Mucosa of descending colon (tissue), 3 donors: ENCODE measurements around the gene CTDNEP1. TPM values are rescaled to one million over a fixed set of nuclear protein-coding genes. Genes with fewer than 3 reads are reported as not detected.

Source experiments
- ATAC-seq: fragments of 200-7000 bp; cut with Tn5 transposase; one replicate; pipeline ENCODE4 v1.9.1; 2020; ENCODE audit warnings: mild to moderate bottlenecking, moderate library complexity
- DNase-seq, 3 donors: peaks; one replicate each; pipeline ENCODE4 v3.0.0-alpha.2; 2020
- H3K36me3 ChIP-seq: fragments of 200-600 bp; one replicate; pipeline ENCODE4 v1.8.0; 2021; ENCODE audit warnings: low read depth, mild to moderate bottlenecking
- H3K4me1 ChIP-seq: fragments of 200-600 bp; one replicate; pipeline ENCODE4 v1.8.0; 2021; ENCODE audit warnings: low read depth, mild to moderate bottlenecking
- H3K4me3 ChIP-seq: fragments of 200-600 bp; one replicate; pipeline ENCODE4 v1.8.0; 2021; ENCODE audit warnings: mild to moderate bottlenecking
- H3K9me3 ChIP-seq: fragments of 200-600 bp; one replicate; pipeline ENCODE4 v1.8.0; 2021; ENCODE audit warnings: mild to moderate bottlenecking
- CTCF ChIP-seq: fragments of 200-600 bp; IDR thresholded peaks from one replicate; pipeline ENCODE4 v1.8.0; 2022; ENCODE audit warnings: antibody characterized with exemption, mild to moderate bottlenecking
- intact Hi-C, 2 donors: fragments of 100-400 bp; cut with DNase I in 1 of 2; cut with micrococcal nuclease in 1 of 2; formaldehyde crosslinking; loops; one replicate each; pipeline versions ENCODE4 v1.11.0 to v1.11.1; 2022; cut with DNase I, micrococcal nuclease
- total RNA-seq, 3 donors: library from RNA; stranded (reverse); fragmentation: NEBNext Ultra II Directional in 2 of 3; extraction: Animal tissue kit (Norgen Biotek cat#: 25700) in 2 of 3; gene quantifications; one replicate each; pipeline versions ENCODE4 v1.2.1 to v1.2.4, GENCODE V29; 2021 to 2023
- donor health status: DM: no; HTN: no; CAD: no; lungs with moderate emphysema.
- donor health status: DM: no; HTN: no; CAD: no.
- donor health status: DM: no; HTN: yes; CAD: no.

Gene CTDNEP1
- total RNA-seq, 3 donors from 2014 or later, result 117 to 123 (median 117) TPM

DNA sequence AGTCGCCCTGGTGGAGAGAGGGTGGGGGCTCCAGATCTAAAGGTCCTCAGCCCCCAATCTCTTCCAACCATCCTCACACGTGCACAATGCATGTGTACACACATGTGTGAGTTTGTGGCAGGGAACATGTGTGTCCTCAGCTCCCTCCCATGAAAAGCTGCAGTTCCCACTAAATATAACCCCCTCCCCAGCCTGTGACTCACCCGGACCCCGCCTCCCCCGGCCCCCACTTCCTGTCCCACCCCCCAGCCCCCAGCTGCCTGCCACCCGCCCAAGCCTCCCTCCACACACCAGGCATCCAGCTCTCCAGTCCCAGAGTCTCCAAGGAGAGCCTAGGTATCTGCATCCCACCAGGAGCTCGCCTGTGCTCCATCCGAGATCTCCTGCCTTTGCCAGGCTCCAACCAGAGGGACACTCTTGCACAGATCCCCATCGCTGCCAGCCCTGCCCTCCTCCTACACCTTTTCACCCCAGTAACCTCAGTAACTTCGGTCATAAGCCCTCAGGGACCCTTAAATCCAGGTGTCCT, 35.8 kb downstream of the CTDNEP1 start:
- no peak for ATAC-seq
- TF ChIP-seq CTCF, result no peak
- DNase-seq, result peak in 1 of 3 donors; percentile 37
- intact Hi-C loops, result no loop called here
- Histone ChIP-seq H3K4me1 (peaks cover 42% of the 10 kb centered on the region), H3K4me3 (no peak overlapping the region), H3K36me3 (no peaks in the 10 kb centered on the region), H3K9me3 (no peaks in the 10 kb centered on the region)

DNA sequence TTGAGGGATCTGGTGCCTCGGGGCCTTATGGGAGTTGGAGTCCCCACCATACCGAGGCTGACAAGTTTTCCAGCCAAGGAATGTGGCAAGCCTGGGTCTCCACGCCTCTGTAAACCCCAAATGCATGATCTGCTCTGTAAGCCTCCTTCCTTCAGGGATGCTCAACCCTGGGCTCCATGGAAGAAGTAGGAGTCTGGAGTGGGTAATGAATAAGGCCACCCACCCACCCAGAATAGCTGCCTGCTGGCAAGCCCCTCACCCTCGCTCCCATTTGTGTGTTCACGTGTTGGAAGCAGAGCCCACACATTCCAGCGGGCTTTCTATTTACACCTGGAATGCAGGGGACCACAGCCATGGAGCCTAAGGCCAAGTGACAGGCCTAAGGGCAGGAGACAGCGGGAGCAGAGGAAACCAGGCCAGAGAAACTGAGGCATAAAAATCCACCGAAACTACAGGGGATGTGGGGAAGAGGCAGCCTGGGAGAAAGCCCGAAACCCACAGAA, 36.3 kb downstream of the CTDNEP1 start:
- peaks cover 36% of the 10 kb centered on the region for H3K4me1 ChIP-seq
- no peaks in the 10 kb centered on the region for H3K9me3 ChIP-seq
- intact Hi-C loops, result no loop called here
- H3K4me3 ChIP-seq, result no peak overlapping the region
- no peak for ATAC-seq
- no peaks in the 10 kb centered on the region for H3K36me3 ChIP-seq
- TF ChIP-seq CTCF, result no peak
- no peak for DNase-seq

DNA sequence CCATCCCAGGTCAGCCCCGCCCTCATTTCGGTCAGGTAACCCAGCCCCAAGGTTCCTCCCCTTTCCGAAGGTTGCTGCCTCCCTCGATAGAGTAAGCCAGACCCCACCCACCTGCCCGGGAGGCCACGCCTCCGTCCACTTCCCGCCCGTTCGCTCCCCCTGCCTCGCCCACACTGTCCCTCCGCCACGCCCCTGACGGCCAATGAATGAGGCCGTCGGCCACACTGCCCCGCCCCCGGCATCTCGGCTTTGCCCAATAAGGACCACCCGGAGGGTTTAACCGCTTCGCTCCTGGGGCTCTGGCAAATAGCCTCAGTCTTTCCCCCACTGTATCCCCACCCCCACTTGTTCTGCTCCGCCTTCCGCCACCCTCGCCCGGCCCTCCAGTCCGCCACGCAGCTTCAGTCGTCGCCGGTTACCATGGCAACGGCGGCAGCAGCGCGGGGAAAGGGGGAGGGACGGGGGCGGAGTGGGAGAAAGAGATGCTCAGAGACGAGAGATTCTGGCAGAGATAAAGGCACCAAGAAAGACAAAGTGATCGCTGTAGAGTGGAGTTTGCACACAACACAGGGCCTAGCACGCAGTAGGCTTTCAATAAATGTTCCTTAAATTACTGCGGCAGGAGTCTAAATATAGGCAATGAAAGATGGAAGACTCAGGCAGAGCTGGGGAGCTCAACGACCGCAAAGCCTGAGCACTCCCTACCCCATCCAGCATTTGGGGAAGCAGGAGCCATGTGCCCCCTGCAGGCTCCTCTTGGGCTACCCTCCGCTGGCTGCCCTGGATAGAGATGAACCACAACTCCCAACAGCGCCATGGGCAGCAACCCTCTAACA, 37.0 kb downstream of the CTDNEP1 start:
- H3K9me3 ChIP-seq, result no peaks in the 10 kb centered on the region
- intact Hi-C loops, result no loop called here
- peak; percentile 99 for DNase-seq
- ATAC-seq, result peak; percentile 93
- H3K36me3 ChIP-seq, result no peaks in the 10 kb centered on the region
- H3K4me3 ChIP-seq, result peak overlapping the region; percentile 6
- peaks cover 35% of the 10 kb centered on the region for H3K4me1 ChIP-seq
- TF ChIP-seq CTCF, result peak; percentile 31

DNA sequence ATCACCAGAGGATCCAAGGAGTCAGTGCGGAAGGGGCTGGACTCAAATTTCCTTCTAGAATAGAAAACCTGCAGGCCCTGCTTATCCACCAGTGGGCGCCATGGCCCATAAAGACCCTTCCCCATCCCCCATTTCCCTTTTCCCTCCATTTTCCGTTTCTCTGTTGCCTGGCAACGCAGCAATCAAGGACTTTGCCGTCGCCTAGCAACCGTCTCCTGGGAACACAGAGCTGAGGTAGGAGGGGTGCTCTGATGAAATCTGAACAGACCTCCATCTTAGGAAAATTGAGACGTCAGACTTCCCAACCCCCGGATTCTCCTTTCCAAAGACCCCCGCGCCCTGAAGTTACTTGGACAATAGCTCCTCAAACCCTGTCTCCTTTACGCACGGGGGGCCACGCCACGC, 37.6 kb downstream of the CTDNEP1 start:
- H3K4me3 ChIP-seq, result no peak overlapping the region
- H3K9me3 ChIP-seq, result no peaks in the 10 kb centered on the region
- H3K36me3 ChIP-seq, result no peaks in the 10 kb centered on the region
- H3K4me1 ChIP-seq, result peaks cover 29% of the 10 kb centered on the region
- TF ChIP-seq CTCF, result peak; percentile 11
- intact Hi-C loops, result no loop called here
- peak in 2 of 3 donors; percentile 45 to 81 for DNase-seq
- peak; percentile 24 for ATAC-seq

GRCh38 chr17:7211491-7212273, 39.9 kb downstream of the CTDNEP1 start:
- DNase-seq (peak in 2 of 3 donors; percentile 25 to 44), ATAC-seq (no peak)
- H3K4me3 ChIP-seq, result no peak overlapping the region
- no peaks in the 10 kb centered on the region for H3K9me3 ChIP-seq
- intact Hi-C loops, result no loop called here
- peaks cover 17% of the 10 kb centered on the region for H3K4me1 ChIP-seq
- no peaks in the 10 kb centered on the region for H3K36me3 ChIP-seq
- no peak for TF ChIP-seq CTCF
